ENCODE data around the gene NDFIP1. TPM values are rescaled to one million over a fixed set of nuclear protein-coding genes. Genes with fewer than 3 reads are reported as not detected.
"Not testable (repeated sequence)": the region's sequence is repeated elsewhere in the genome, so short reads cannot be mapped to it uniquely, and the experiment has no call there.

Gene NDFIP1
- total RNA-seq, 2 experiments from 2014 or later = 57.1 to 59.3 TPM

DNA sequence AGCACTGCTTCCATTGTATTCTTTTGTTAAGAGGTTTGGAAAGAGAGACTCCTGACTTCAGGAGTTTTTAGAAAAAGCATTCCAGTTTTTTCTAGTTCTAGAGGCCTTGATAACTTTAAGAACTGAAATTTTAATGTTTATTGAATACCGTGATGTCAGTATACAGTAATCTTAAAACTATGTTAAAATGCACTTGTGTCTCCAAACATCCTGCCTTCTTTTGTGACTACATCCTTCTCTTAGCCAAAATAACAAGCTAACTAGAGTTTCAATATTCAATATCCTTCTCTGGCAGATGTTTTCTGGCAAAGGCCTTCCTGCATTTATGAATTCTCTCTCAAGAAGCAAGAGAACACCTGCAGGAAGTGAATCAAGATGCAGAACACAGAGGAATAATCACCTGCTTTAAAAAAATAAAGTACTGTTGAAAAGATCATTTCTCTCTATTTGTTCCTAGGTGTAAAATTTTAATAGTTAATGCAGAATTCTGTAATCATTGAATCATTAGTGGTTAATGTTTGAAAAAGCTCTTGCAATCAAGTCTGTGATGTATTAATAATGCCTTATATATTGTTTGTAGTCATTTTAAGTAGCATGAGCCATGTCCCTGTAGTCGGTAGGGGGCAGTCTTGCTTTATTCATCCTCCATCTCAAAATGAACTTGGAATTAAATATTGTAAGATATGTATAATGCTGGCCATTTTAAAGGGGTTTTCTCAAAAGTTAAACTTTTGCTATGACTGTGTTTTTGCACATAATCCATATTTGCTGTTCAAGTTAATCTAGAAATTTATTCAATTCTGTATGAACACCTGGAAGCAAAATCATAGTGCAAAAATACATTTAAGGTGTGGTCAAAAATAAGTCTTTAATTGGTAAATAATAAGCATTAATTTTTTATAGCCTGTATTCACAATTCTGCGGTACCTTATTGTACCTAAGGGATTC is 43.1 kb downstream of the NDFIP1 start:
- H3K27ac Mint-ChIP-seq = no peak overlapping the region
- peaks cover 1% of the 10 kb centered on the region for H3K4me1 Mint-ChIP-seq
- peaks cover 20% of the 10 kb centered on the region for H3K36me3 Mint-ChIP-seq (ENCODE audit: low read depth)
- H3K9me3 Mint-ChIP-seq = no peaks in the 10 kb centered on the region
- POLR2A ChIA-PET = no interaction called here
- H3K4me3 Mint-ChIP-seq = no peak overlapping the region
- DNase-seq = peak; percentile 60
- CTCF ChIA-PET = interaction anchor here (0.8 to 1.7 kb wide), 12 partner anchors 9 to 547 kb away, joined by 3 to 8 read pairs (median 3); no protein-coding TSS in a partner anchor
- H3K27me3 Mint-ChIP-seq = no peaks in the 10 kb centered on the region

- Mint-ChIP-seq H3K4me1 (peaks cover 1% of the 10 kb centered on the region), H3K4me3 (no peak overlapping the region), H3K27me3 (no peaks in the 10 kb centered on the region), H3K36me3 (ENCODE audit: low read depth) (peaks cover 17% of the 10 kb centered on the region), H3K27ac (no peak overlapping the region), H3K9me3 (no peaks in the 10 kb centered on the region)
- ChIA-PET CTCF (interaction anchor here (0.8 to 1.7 kb wide), 9 partner anchors 8 to 547 kb away, joined by 3 to 8 read pairs (median 3); no protein-coding TSS in a partner anchor), POLR2A (no interaction called here)
- DNase-seq = no peak
These were observed 43.8 kb downstream of the NDFIP1 start for GRCh38 chr5:142152384-142152732.

GRCh38 chr5:142153674-142154448 is 45.3 kb downstream of the NDFIP1 start:
- ChIA-PET CTCF (interaction anchor here (0.6 kb wide), 1 partner anchor 14 kb away, joined by 3 read pairs; no protein-coding TSS in a partner anchor), POLR2A (no interaction called here)
- no peak overlapping the region for H3K27ac Mint-ChIP-seq
- H3K4me1 Mint-ChIP-seq = peaks cover 1% of the 10 kb centered on the region
- no peaks in the 10 kb centered on the region for H3K27me3 Mint-ChIP-seq
- H3K9me3 Mint-ChIP-seq = no peaks in the 10 kb centered on the region
- DNase-seq = no peak
- peaks cover 12% of the 10 kb centered on the region for H3K36me3 Mint-ChIP-seq (ENCODE audit: low read depth)
- no peak overlapping the region for H3K4me3 Mint-ChIP-seq

DNA sequence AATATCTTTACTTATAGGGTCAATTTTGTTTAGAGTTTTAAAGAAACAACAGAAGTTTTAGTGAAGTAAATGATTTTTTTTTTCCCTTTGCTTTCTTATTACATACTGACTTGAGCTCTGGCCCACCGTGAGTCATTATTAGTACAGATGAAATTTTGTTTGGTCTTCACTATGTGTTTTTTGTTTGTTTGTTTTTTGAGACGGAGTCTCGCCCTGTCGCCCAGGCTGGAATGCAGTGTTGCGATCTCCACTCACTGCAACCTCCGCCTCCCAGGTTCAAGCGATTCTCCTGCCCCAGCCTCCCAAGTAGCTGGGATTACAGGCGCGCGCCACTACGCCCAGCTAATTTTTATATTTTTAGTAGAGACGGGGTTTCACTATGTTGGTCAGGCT is 45.9 kb downstream of the NDFIP1 start:
- POLR2A ChIA-PET, H3K27ac Mint-ChIP-seq: not testable (repeated sequence)
- CTCF ChIA-PET = interaction anchor here (0.9 kb wide), 1 partner anchor 538 kb away, joined by 3 read pairs; no protein-coding TSS in a partner anchor

GRCh38 chr5:142156839-142157463 is 48.4 kb downstream of the NDFIP1 start:
- Mint-ChIP-seq H3K27me3 (no peaks in the 10 kb centered on the region), H3K36me3 (ENCODE audit: low read depth) (peaks cover 9% of the 10 kb centered on the region), H3K4me1 (peaks cover 1% of the 10 kb centered on the region), H3K9me3 (no peaks in the 10 kb centered on the region), H3K4me3 (no peak overlapping the region), H3K27ac (no peak overlapping the region)
- POLR2A ChIA-PET = no interaction called here
- CTCF ChIA-PET = no interaction called here
- DNase-seq = no peak

More for the DNA sequence above, 45.9 kb downstream of the NDFIP1 start:
- H3K4me3 Mint-ChIP-seq; H3K36me3 Mint-ChIP-seq (ENCODE audit: low read depth); DNase-seq; H3K9me3 Mint-ChIP-seq; H3K4me1 Mint-ChIP-seq; H3K27me3 Mint-ChIP-seq: not testable (repeated sequence)

DNA sequence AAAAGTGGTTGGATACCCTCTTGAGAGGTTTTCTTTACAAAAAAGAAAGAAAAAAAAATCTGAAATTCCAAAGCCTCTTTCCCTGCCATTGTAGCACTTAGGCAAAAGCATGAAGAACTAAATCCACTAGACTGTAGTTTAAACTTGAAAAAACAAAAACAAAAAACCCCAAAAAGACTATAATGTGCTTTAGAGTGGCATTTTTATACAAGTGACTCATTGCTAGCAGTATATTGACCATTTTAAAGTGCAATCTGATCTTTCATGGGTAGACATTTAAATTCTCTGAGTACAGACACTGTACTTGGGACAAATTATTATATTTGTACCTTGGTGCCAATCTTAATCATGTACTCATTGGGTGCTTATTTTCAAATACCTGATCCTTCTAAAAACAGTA is 50.8 kb downstream of the NDFIP1 start:
- CTCF ChIA-PET = interaction anchor here (1.0 kb wide), 1 partner anchor 496 kb away, joined by 3 read pairs; no protein-coding TSS in a partner anchor
- no peak for DNase-seq
- Mint-ChIP-seq H3K4me1 (peaks cover 1% of the 10 kb centered on the region), H3K27me3 (no peaks in the 10 kb centered on the region), H3K36me3 (ENCODE audit: low read depth) (peaks cover 3% of the 10 kb centered on the region), H3K27ac (no peak overlapping the region), H3K4me3 (no peak overlapping the region), H3K9me3 (no peaks in the 10 kb centered on the region)
- POLR2A ChIA-PET = no interaction called here

- no peaks in the 10 kb centered on the region for H3K9me3 Mint-ChIP-seq
- H3K27me3 Mint-ChIP-seq = no peaks in the 10 kb centered on the region
- H3K27ac Mint-ChIP-seq = no peak overlapping the region
- H3K4me3 Mint-ChIP-seq = no peak overlapping the region
- H3K36me3 Mint-ChIP-seq (ENCODE audit: low read depth) = no peaks in the 10 kb centered on the region
- CTCF ChIA-PET = interaction anchor here (0.7 kb wide), 1 partner anchor 17 kb away, joined by 3 read pairs; no protein-coding TSS in a partner anchor
- no peaks in the 10 kb centered on the region for H3K4me1 Mint-ChIP-seq
- POLR2A ChIA-PET = no interaction called here
- no peak for DNase-seq
These were observed 55.7 kb downstream of the NDFIP1 start for GRCh38 chr5:142164315-142164714.

- Mint-ChIP-seq H3K4me3 (no peak overlapping the region), H3K4me1 (no peaks in the 10 kb centered on the region), H3K27ac (no peak overlapping the region), H3K9me3 (no peaks in the 10 kb centered on the region), H3K27me3 (no peaks in the 10 kb centered on the region), H3K36me3 (ENCODE audit: low read depth) (no peaks in the 10 kb centered on the region)
- DNase-seq = no peak
- POLR2A ChIA-PET = no interaction called here
- CTCF ChIA-PET = no interaction called here
These were observed 58.2 kb downstream of the NDFIP1 start for GRCh38 chr5:142166754-142167153.

DNA sequence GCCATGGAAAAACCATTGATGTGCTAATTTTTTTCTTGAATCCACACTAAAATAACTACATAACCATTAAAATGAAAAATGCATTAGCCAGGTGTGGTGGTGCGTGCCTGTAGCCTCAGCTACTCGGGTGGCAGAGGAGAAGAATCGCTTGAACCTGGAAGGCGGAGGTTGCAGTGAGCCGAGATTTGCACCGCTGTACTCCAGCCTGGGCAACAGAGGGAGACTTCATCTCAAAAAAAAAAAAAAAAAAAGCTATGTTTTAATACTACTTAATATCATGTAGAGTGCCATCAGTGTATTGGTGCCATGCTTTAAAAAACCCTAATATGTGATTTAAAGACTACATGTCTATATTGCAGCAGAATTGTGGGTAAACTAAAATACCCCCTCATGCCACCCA is 58.9 kb downstream of the NDFIP1 start:
- POLR2A ChIA-PET = no interaction called here
- Mint-ChIP-seq H3K4me3 (no peak overlapping the region), H3K27ac (no peak overlapping the region), H3K4me1 (no peaks in the 10 kb centered on the region), H3K9me3 (no peaks in the 10 kb centered on the region), H3K27me3 (no peaks in the 10 kb centered on the region), H3K36me3 (ENCODE audit: low read depth) (no peaks in the 10 kb centered on the region)
- DNase-seq = no peak
- CTCF ChIA-PET = no interaction called here

DNA sequence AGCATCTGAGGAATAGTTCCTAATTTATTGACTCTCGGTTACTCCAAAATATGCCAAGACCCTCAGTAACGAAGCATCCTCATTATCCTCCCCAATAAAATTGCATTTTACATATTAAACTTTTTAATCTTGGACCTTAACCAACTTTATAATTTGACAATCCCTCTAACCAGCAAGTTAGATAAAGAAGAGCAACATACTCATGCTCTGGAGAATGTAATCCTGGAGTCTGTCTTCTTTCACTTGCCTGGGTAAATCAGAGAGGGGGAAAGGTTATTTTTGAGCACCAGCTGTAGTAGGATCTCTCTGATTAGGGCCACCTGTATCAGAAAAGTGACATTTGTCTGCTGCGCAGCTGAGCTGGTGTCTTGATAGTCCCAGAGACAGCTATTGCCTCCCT is 59.8 kb downstream of the NDFIP1 start:
- Mint-ChIP-seq H3K27ac (no peak overlapping the region), H3K9me3 (no peaks in the 10 kb centered on the region), H3K27me3 (no peaks in the 10 kb centered on the region), H3K4me1 (no peaks in the 10 kb centered on the region), H3K36me3 (ENCODE audit: low read depth) (no peaks in the 10 kb centered on the region), H3K4me3 (no peak overlapping the region)
- ChIA-PET POLR2A (no interaction called here), CTCF (no interaction called here)
- no peak for DNase-seq

GRCh38 chr5:142170254-142170953 is 61.8 kb downstream of the NDFIP1 start:
- Mint-ChIP-seq H3K4me3 (no peak overlapping the region), H3K36me3 (ENCODE audit: low read depth) (no peaks in the 10 kb centered on the region), H3K27ac (no peak overlapping the region), H3K27me3 (no peaks in the 10 kb centered on the region), H3K4me1 (no peaks in the 10 kb centered on the region), H3K9me3 (no peaks in the 10 kb centered on the region)
- POLR2A ChIA-PET = interaction anchor here (0.7 kb wide), 1 partner anchor 163 kb away, joined by 3 read pairs; no protein-coding TSS in a partner anchor
- DNase-seq = no peak
- CTCF ChIA-PET = no interaction called here

DNA sequence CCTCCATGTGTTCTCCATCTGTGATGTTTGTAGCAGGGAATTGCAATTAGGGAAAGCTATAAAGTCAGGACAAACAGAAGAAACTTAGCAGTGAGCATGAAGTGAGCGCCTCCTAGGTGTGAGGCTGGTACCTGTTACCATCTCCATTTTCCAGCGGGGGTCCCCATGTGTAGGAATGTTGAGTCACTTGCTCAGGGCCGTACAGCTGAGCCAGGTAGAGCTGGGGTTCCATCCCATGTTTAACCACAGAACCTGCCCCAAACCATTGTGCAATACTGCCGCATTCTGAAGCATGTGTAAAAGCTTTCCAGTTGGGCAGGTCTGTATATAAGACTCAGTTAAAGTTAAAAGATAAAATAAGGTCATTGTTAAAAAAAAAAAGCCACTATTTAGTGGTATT is 62.7 kb downstream of the NDFIP1 start:
- no peak for DNase-seq
- Mint-ChIP-seq H3K27me3 (no peaks in the 10 kb centered on the region), H3K9me3 (no peaks in the 10 kb centered on the region), H3K36me3 (ENCODE audit: low read depth) (no peaks in the 10 kb centered on the region), H3K27ac (no peak overlapping the region), H3K4me1 (no peaks in the 10 kb centered on the region), H3K4me3 (no peak overlapping the region)
- CTCF ChIA-PET = no interaction called here
- POLR2A ChIA-PET = interaction anchor here (0.7 kb wide), 1 partner anchor 164 kb away, joined by 3 read pairs; no protein-coding TSS in a partner anchor
